Endometrial microvascular endothelial cells (primary cell): ENCODE measurements around the gene MRPL2. TPM values are rescaled to one million over a fixed set of nuclear protein-coding genes. Genes with fewer than 3 reads are reported as not detected.

Source experiments
- in situ Hi-C: cut with HindIII; loops from 2 replicates; pipeline ENCODE4 v1.10.0; 2017; ENCODE audit warnings: low sequenced_read_pairs, low pct_unique_long_range_greater_than_20kb; ENCODE audit errors: inconsistent ontology term
- total RNA-seq: library from RNA; depleted of rRNA; stranded (reverse); fragments of >200 nt; gene quantifications from one replicate; pipeline ENCODE4 v1.2.3, GENCODE V29; 2015; ENCODE audit errors: inconsistent ontology term

The MRPL2 gene
- total RNA-seq, 1 donor from 2014 or later: 29.3 TPM

- in situ Hi-C loops: no loop called here
Observed at GRCh38 chr6:43006251-43006650, 53.0 kb downstream of the MRPL2 start.

GRCh38 chr6:43005844-43006243 is 53.4 kb downstream of the MRPL2 start:
- in situ Hi-C loops: no loop called here

Other genes starting within 250 kb of the MRPL2 start
- gene RPL7L1, start 179.8 kb downstream of the MRPL2 start, total RNA-seq: 169 TPM
- gene PTCRA, start 143.4 kb downstream of the MRPL2 start, total RNA-seq: not detected
- gene CNPY3, start 130.0 kb downstream of the MRPL2 start, total RNA-seq: 53.7 TPM
- 0.84 TPM for gene GNMT, start 98.7 kb downstream of the MRPL2 start, total RNA-seq
- 12.2 TPM for gene PEX6, start 80.3 kb downstream of the MRPL2 start, total RNA-seq
- gene PPP2R5D, start 74.9 kb downstream of the MRPL2 start, total RNA-seq: 97.0 TPM
- gene MEA1, start 45.5 kb downstream of the MRPL2 start, total RNA-seq: 69.5 TPM
- 98.8 TPM for gene KLHDC3, start 45.2 kb downstream of the MRPL2 start, total RNA-seq
- 114 TPM for gene RRP36, start 37.8 kb downstream of the MRPL2 start, total RNA-seq
- 15.8 TPM for gene CUL7, start 5.6 kb downstream of the MRPL2 start, total RNA-seq
- 18.6 TPM for gene KLC4, start 197 bp upstream of the MRPL2 start, total RNA-seq
- 43.1 TPM for gene PTK7, start 16.9 kb upstream of the MRPL2 start, total RNA-seq
- 28.9 TPM for gene SRF, start 111.8 kb upstream of the MRPL2 start, total RNA-seq
- gene CUL9, start 122.8 kb upstream of the MRPL2 start, total RNA-seq: 31.2 TPM
- gene DNPH1, start 170.0 kb upstream of the MRPL2 start, total RNA-seq: 121 TPM
- not detected for gene TTBK1, start 184.0 kb upstream of the MRPL2 start, total RNA-seq
- gene SLC22A7, start 238.8 kb upstream of the MRPL2 start, total RNA-seq: not detected
- not detected for gene CRIP3, start 249.4 kb upstream of the MRPL2 start, total RNA-seq